Mesendoderm (in vitro differentiated cells): ENCODE results near the gene PCSK7.

Experiments
- DNase-seq: peaks from one replicate; pipeline ENCODE4 v3.0.0; 2013
- H2AK5ac ChIP-seq: 2 replicates; pipeline ENCODE4 v1.6.1; 2013; ENCODE audit warnings: low read length, inconsistent platforms
- H2BK120ac ChIP-seq: 2 replicates; pipeline ENCODE4 v1.6.1; 2013; ENCODE audit warnings: low read depth, mild to moderate bottlenecking, low read length, moderate library complexity, mixed read lengths
- H2BK15ac ChIP-seq: replicated peaks from 2 replicates; pipeline ENCODE4 v1.6.1; 2013; ENCODE audit warnings: low read depth, mild to moderate bottlenecking, moderate library complexity
- H2BK5ac ChIP-seq: 2 replicates; pipeline ENCODE4 v1.6.1; 2013; ENCODE audit warnings: low read length, inconsistent platforms
- H3K18ac ChIP-seq: 2 replicates; pipeline ENCODE4 v1.6.1; 2013; ENCODE audit warnings: mild to moderate bottlenecking, low read length, mixed read lengths
- H3K23ac ChIP-seq: one replicate; pipeline ENCODE4 v1.6.1; 2013; ENCODE audit warnings: low read length
- H3K27ac ChIP-seq: 2 replicates; pipeline ENCODE4 v1.5.1; 2013; ENCODE audit warnings: low read depth, mild to moderate bottlenecking, inconsistent platforms, low read length, moderate library complexity
- H3K27me3 ChIP-seq: 2 replicates; pipeline ENCODE4 v1.6.1; 2013; ENCODE audit warnings: low read length, control low read depth, mild to moderate bottlenecking, inconsistent platforms; ENCODE audit not compliant: insufficient read depth, poor library complexity
- H3K36me3 ChIP-seq: 2 replicates; pipeline ENCODE4 v1.6.1; 2013; ENCODE audit warnings: low read length, inconsistent platforms; ENCODE audit not compliant: control insufficient read depth, insufficient read depth
- H3K4ac ChIP-seq: one replicate; pipeline ENCODE4 v1.6.1; 2013; ENCODE audit warnings: low read depth, mild to moderate bottlenecking, low read length, moderate library complexity
- H3K4me1 ChIP-seq: 2 replicates; pipeline ENCODE4 v1.6.1; 2013; ENCODE audit warnings: low read depth, low read length, inconsistent platforms; ENCODE audit not compliant: control insufficient read depth
- H3K4me2 ChIP-seq: 2 replicates; pipeline ENCODE4 v1.6.1; 2013; ENCODE audit warnings: low read length
- H3K4me3 ChIP-seq: 2 replicates; pipeline ENCODE4 v1.5.1; 2013; ENCODE audit warnings: mild to moderate bottlenecking, low read length
- H3K56ac ChIP-seq: one replicate; pipeline ENCODE4 v1.6.1; 2013; ENCODE audit warnings: low read length
- H3K79me1 ChIP-seq: 2 replicates; pipeline ENCODE4 v1.6.1; 2013; ENCODE audit warnings: low read length, inconsistent platforms
- H3K79me2 ChIP-seq: 2 replicates; pipeline ENCODE4 v1.6.1; 2013; ENCODE audit warnings: mild to moderate bottlenecking, low read length; ENCODE audit not compliant: control insufficient read depth, insufficient read depth
- H3K9ac ChIP-seq: 2 replicates; pipeline ENCODE4 v1.6.1; 2013; ENCODE audit warnings: low read length, inconsistent platforms
- H4K5ac ChIP-seq: one replicate; pipeline ENCODE4 v1.6.1; 2013; ENCODE audit warnings: low read length
- H4K8ac ChIP-seq: one replicate; pipeline ENCODE4 v1.6.1; 2013; ENCODE audit warnings: low read depth, mild to moderate bottlenecking, control low read depth, low read length, moderate library complexity
- WGBS: extraction: QIAGEN DNeasy Blood & Tissue Kit; methylation state at CpG from one replicate; pipeline ENCODE4 v1.1.7; 2013; ENCODE audit warnings: low lambda C conversion rate, missing lambda C conversion rate; ENCODE audit not compliant: insufficient coverage; ENCODE audit errors: extremely low coverage; 5-methylcytosine and 5-hydroxymethylcytosine counted together

The PCSK7 gene

GRCh38 chr11:117166491-117166890 lies 65.4 kb downstream of the PCSK7 start:
- no peak overlapping the region for H3K27ac ChIP-seq
- H4K8ac ChIP-seq: no peak overlapping the region
- DNase-seq: no peak
- no CpG with 5 or more reads among the region's 1 CpG for WGBS
- no peak overlapping the region for H3K18ac ChIP-seq
- H3K56ac ChIP-seq: no peak overlapping the region
- no peak overlapping the region for H3K4me3 ChIP-seq
- no peak overlapping the region for H2BK120ac ChIP-seq
- H3K36me3 ChIP-seq: peaks cover 14% of the 10 kb centered on the region
- H3K23ac ChIP-seq: no peak overlapping the region
- H3K27me3 ChIP-seq: no peaks in the 10 kb centered on the region
- no peaks in the 10 kb centered on the region for H3K4me1 ChIP-seq
- H3K4me2 ChIP-seq: no peak overlapping the region
- no peak overlapping the region for H3K9ac ChIP-seq
- no peak overlapping the region for H3K4ac ChIP-seq
- H2BK15ac ChIP-seq: no peak overlapping the region
- H4K5ac ChIP-seq: no peak overlapping the region
- H3K79me1 ChIP-seq: peaks cover 1% of the 10 kb centered on the region
- peaks cover 2% of the 10 kb centered on the region for H3K79me2 ChIP-seq
- H2AK5ac ChIP-seq: no peak overlapping the region
- no peak overlapping the region for H2BK5ac ChIP-seq

- Histone ChIP-seq H3K23ac (no peak overlapping the region), H2AK5ac (no peak overlapping the region), H2BK120ac (no peak overlapping the region), H3K79me1 (peaks cover 4% of the 10 kb centered on the region), H3K4me3 (no peak overlapping the region), H3K18ac (no peak overlapping the region), H4K8ac (no peak overlapping the region), H3K4ac (no peak overlapping the region), H2BK5ac (no peak overlapping the region), H3K9ac (no peak overlapping the region), H3K27me3 (no peaks in the 10 kb centered on the region), H3K27ac (no peak overlapping the region), H3K56ac (no peak overlapping the region), H3K79me2 (peaks cover 27% of the 10 kb centered on the region), H2BK15ac (no peak overlapping the region), H3K36me3 (peaks cover 8% of the 10 kb centered on the region), H3K4me2 (no peak overlapping the region), H4K5ac (no peak overlapping the region), H3K4me1 (no peaks in the 10 kb centered on the region)
- WGBS: no CpG with 5 or more reads among the region's 2 CpGs
- DNase-seq: no peak
Observed at GRCh38 chr11:117160826-117161225, 71.0 kb downstream of the PCSK7 start.

- Histone ChIP-seq H3K18ac (no peak overlapping the region), H3K4me2 (no peak overlapping the region), H3K23ac (no peak overlapping the region), H3K36me3 (peaks cover 10% of the 10 kb centered on the region), H3K79me1 (peaks cover 7% of the 10 kb centered on the region), H3K4ac (no peak overlapping the region), H3K4me3 (no peak overlapping the region), H4K8ac (no peak overlapping the region), H3K4me1 (no peaks in the 10 kb centered on the region), H2BK5ac (no peak overlapping the region), H2AK5ac (no peak overlapping the region), H3K56ac (no peak overlapping the region), H3K9ac (no peak overlapping the region), H2BK15ac (no peak overlapping the region), H4K5ac (no peak overlapping the region), H3K27me3 (no peaks in the 10 kb centered on the region), H3K27ac (no peak overlapping the region), H2BK120ac (no peak overlapping the region), H3K79me2 (peaks cover 32% of the 10 kb centered on the region)
- DNase-seq: no peak
- WGBS: no CpG with 5 or more reads among the region's 2 CpGs
Observed at GRCh38 chr11:117159892-117160291, 72.0 kb downstream of the PCSK7 start.

- Histone ChIP-seq H3K18ac (no peak overlapping the region), H3K4me3 (no peak overlapping the region), H3K9ac (no peak overlapping the region), H2AK5ac (no peak overlapping the region), H3K4ac (no peak overlapping the region), H4K5ac (no peak overlapping the region), H3K4me1 (no peaks in the 10 kb centered on the region), H3K27me3 (no peaks in the 10 kb centered on the region), H3K36me3 (peaks cover 7% of the 10 kb centered on the region), H4K8ac (no peak overlapping the region), H3K23ac (no peak overlapping the region), H3K56ac (no peak overlapping the region), H3K27ac (no peak overlapping the region), H2BK15ac (no peak overlapping the region), H3K4me2 (no peak overlapping the region), H3K79me2 (peaks cover 51% of the 10 kb centered on the region), H2BK5ac (no peak overlapping the region), H3K79me1 (peaks cover 9% of the 10 kb centered on the region), H2BK120ac (no peak overlapping the region)
- DNase-seq: no peak
- WGBS: no CpG with 5 or more reads among the region's 2 CpGs
Observed at GRCh38 chr11:117157507-117157906, 74.4 kb downstream of the PCSK7 start.

- no peak overlapping the region for H3K4me3 ChIP-seq
- no peak overlapping the region for H2BK120ac ChIP-seq
- no peak overlapping the region for H2BK5ac ChIP-seq
- peaks cover 9% of the 10 kb centered on the region for H3K79me1 ChIP-seq
- H4K5ac ChIP-seq: no peak overlapping the region
- H3K56ac ChIP-seq: no peak overlapping the region
- no peaks in the 10 kb centered on the region for H3K4me1 ChIP-seq
- no peak overlapping the region for H3K23ac ChIP-seq
- peaks cover 68% of the 10 kb centered on the region for H3K79me2 ChIP-seq
- H3K27ac ChIP-seq: no peak overlapping the region
- H3K27me3 ChIP-seq: no peaks in the 10 kb centered on the region
- peaks cover 4% of the 10 kb centered on the region for H3K36me3 ChIP-seq
- no peak for DNase-seq
- no peak overlapping the region for H3K4ac ChIP-seq
- H4K8ac ChIP-seq: no peak overlapping the region
- H2BK15ac ChIP-seq: no peak overlapping the region
- H2AK5ac ChIP-seq: no peak overlapping the region
- no CpG with 5 or more reads among the region's 5 CpGs for WGBS
- H3K9ac ChIP-seq: no peak overlapping the region
- no peak overlapping the region for H3K18ac ChIP-seq
- H3K4me2 ChIP-seq: no peak overlapping the region
Observed at GRCh38 chr11:117154468-117154867, 77.4 kb downstream of the PCSK7 start.
